Ectodermal cell (in vitro differentiated cells): Measurements from ENCODE around the gene DYRK4.

Source experiments
- H3K27ac ChIP-seq: 2 replicates; pipeline ENCODE4 v1.7.0; 2013; ENCODE audit warnings: mild to moderate bottlenecking, low read depth, low read length; ENCODE audit not compliant: insufficient read depth, poor library complexity, severe bottlenecking
- H3K27me3 ChIP-seq: 2 replicates; pipeline ENCODE4 v1.7.0; 2013; ENCODE audit warnings: mild to moderate bottlenecking, low read length; ENCODE audit not compliant: insufficient read depth, control insufficient read depth, poor library complexity, severe bottlenecking
- H3K36me3 ChIP-seq: one replicate; pipeline ENCODE4 v1.7.0; 2013; ENCODE audit warnings: low read length; ENCODE audit not compliant: control insufficient read depth, insufficient read depth
- H3K4me1 ChIP-seq: one replicate; pipeline ENCODE4 v1.7.0; 2013; ENCODE audit warnings: low read length; ENCODE audit not compliant: control insufficient read depth, insufficient read depth
- H3K4me3 ChIP-seq: 2 replicates; pipeline ENCODE4 v1.7.0; 2013; ENCODE audit warnings: low read depth, low read length, control low read depth; ENCODE audit not compliant: insufficient read depth
- H3K9me3 ChIP-seq: 2 replicates; pipeline ENCODE4 v1.7.0; 2013; ENCODE audit warnings: mild to moderate bottlenecking, low read length, moderate library complexity; ENCODE audit not compliant: control insufficient read depth
- WGBS, 2 experiments: methylation state at CpG; one replicate each; pipeline ENCODE4 v1.1.7; 2013; ENCODE audit warnings: missing lambda C conversion rate in 2 of 2; 5-methylcytosine and 5-hydroxymethylcytosine counted together

The DYRK4 gene

GRCh38 chr12:4539167-4539870, 22.7 kb upstream of the DYRK4 start:
- H3K4me3 ChIP-seq: peak overlapping the region; percentile 98
- H3K27me3 ChIP-seq: no peaks in the 10 kb centered on the region
- WGBS, 2 experiments: 21 to 25% methylated on average over 11 to 16 of the region's 16 CpGs
- H3K9me3 ChIP-seq: no peaks in the 10 kb centered on the region
- H3K4me1 ChIP-seq: no peaks in the 10 kb centered on the region
- peak overlapping the region; percentile 92 for H3K27ac ChIP-seq
- H3K36me3 ChIP-seq: peaks cover 6% of the 10 kb centered on the region

DNA sequence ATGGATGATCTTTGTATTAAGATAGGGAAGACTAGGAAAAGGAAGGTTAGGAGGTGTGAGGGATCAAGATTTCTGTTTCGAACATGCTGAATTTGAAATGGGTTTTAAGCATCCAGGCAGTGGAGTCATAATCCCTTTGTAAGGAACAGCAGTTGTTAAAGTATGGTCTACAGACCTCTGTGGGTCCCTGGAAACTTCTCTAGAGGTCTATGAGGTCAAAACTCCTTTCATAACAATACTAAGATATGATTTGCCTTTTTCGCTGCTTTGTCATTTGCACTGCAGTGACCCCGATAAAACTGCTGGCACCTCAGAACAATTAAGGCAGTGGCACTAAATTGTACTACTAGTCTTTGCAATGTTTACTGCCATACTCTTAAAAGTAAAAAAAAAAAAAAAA, 21.8 kb upstream of the DYRK4 start:
- no peak overlapping the region for H3K27ac ChIP-seq
- H3K9me3 ChIP-seq: no peaks in the 10 kb centered on the region
- H3K36me3 ChIP-seq: peaks cover 6% of the 10 kb centered on the region
- WGBS, 2 experiments: 93% methylated on average over 3 of the region's 3 CpGs
- H3K4me1 ChIP-seq: no peaks in the 10 kb centered on the region
- peak overlapping the region; percentile 98 for H3K4me3 ChIP-seq
- H3K27me3 ChIP-seq: no peaks in the 10 kb centered on the region

DNA sequence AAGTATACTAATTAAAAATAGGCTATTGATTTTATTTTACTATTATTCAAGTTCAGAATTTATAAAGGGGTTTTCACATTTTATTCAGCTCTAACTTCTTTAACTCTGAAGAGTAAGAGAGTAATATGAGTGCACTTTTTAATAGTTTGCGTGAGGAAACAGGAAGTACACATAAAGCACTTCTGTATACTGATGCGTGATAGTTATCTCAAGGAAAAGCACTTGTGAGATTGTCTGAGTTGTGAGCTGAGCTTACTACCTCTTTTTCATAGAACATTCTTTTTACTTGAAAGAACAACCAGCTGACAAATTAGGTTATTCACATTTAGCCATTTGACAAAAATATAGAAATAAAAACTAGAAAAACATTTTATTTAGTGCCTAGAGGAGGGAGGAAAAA, 21.4 kb upstream of the DYRK4 start:
- Histone ChIP-seq H3K4me3 (no peak overlapping the region), H3K27ac (no peak overlapping the region), H3K4me1 (no peaks in the 10 kb centered on the region), H3K27me3 (no peaks in the 10 kb centered on the region), H3K9me3 (no peaks in the 10 kb centered on the region), H3K36me3 (peaks cover 6% of the 10 kb centered on the region)
- 94% methylated on average over 2 of the region's 2 CpGs; no CpG with 5 or more reads in 1 of the 2 experiments for whole genome bisulfite sequencing, 2 experiments

DNA sequence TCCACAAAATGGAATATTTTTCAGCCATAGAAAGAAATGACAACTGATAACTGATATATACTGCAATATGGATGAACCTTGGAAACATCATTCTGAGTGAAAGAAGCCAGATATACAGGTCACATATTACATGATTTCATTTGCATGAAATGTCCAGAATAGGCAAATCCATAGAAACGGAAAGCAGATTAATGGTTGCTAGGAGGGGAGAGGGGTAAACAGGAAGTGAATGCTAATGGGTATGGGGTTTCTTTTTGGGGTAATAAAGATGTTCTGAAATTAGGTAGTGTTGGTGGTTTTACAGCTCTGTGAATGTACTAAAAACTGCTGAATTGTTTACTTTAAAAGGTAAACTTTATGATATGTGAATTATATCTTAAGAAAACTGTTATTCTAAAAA, 16.8 kb upstream of the DYRK4 start:
- H3K4me1 ChIP-seq: no peaks in the 10 kb centered on the region
- H3K27me3 ChIP-seq: no peaks in the 10 kb centered on the region
- no peak overlapping the region for H3K27ac ChIP-seq
- H3K4me3 ChIP-seq: no peak overlapping the region
- peaks cover 27% of the 10 kb centered on the region for H3K36me3 ChIP-seq
- 97 to 100% methylated on average over 1 of the region's 1 CpG for WGBS, 2 experiments
- H3K9me3 ChIP-seq: no peaks in the 10 kb centered on the region

- Histone ChIP-seq H3K9me3 (no peaks in the 10 kb centered on the region), H3K36me3 (peaks cover 32% of the 10 kb centered on the region), H3K27me3 (no peaks in the 10 kb centered on the region), H3K4me1 (no peaks in the 10 kb centered on the region), H3K4me3 (no peak overlapping the region), H3K27ac (no peak overlapping the region)
- 96% methylated on average over 1 of the region's 1 CpG for WGBS, 2 experiments
These were observed 9.8 kb upstream of the DYRK4 start for GRCh38 chr12:4552191-4552590.

DNA sequence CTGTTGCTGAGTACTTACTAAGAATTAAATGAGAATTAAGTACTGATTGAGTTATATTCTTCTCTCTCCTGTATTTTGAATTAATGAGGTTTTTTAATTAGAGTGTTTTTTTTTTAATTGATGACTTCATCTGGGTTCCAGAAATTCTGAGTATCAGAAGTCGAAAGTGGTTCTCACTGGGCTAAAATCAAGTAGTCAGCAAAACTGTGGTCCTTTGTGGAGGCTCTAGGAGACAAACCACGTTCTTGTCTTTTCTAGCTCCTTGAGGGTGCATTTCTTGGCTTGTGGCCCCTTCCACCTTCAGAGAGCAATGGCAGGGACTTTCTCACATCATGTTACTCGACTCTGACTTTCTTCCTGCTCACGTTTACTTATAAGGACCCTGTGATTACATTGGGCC, 8.1 kb upstream of the DYRK4 start:
- Histone ChIP-seq H3K4me3 (no peak overlapping the region), H3K36me3 (peaks cover 18% of the 10 kb centered on the region), H3K9me3 (no peaks in the 10 kb centered on the region), H3K4me1 (no peaks in the 10 kb centered on the region), H3K27ac (no peak overlapping the region), H3K27me3 (no peaks in the 10 kb centered on the region)
- 91 to 97% methylated on average over 4 of the region's 4 CpGs for WGBS, 2 experiments

GRCh38 chr12:4555804-4556203, 6.2 kb upstream of the DYRK4 start:
- Histone ChIP-seq H3K36me3 (peaks cover 13% of the 10 kb centered on the region), H3K4me3 (no peak overlapping the region), H3K27ac (no peak overlapping the region), H3K9me3 (no peaks in the 10 kb centered on the region), H3K4me1 (no peaks in the 10 kb centered on the region), H3K27me3 (no peaks in the 10 kb centered on the region)
- WGBS, 2 experiments: 93 to 95% methylated on average over 2 of the region's 2 CpGs

DNA sequence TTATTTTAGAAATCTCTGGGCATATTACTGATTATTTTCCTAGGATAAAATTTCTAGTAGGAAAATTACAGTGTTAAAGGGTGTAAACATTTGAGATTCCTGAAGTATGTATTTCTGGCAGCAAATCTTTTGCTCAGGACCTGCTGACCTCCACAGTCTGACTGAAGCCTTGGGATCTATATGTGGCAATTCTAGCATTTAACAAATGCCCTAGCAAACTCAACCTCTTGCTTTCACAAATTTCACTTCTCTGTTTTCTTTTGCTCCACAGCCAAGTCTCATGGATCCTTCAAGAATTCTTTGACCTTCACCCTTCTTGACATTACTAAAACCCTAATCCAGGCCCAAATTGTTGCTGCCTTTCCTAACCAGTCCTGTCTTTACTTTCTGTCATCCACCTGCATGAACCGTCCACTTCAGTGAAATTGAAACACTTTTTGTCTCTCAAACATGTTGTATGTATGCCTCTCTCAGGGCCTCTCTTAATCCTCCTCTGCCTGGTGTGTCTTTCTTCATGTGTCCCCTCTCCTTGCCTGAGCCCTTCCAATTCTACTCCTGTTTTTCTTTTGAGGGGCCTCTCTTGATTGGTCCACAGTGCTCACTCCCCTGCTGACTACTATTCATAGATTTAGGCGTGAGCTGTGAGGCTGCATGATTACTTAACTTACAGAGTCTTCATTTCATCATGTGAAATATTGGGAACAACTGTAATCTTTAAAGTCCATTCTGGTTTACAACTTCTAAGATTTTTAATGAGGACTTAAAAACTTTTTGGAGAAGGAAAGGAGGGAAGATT, 5.1 kb upstream of the DYRK4 start:
- no peaks in the 10 kb centered on the region for H3K9me3 ChIP-seq
- H3K4me1 ChIP-seq: peaks cover 4% of the 10 kb centered on the region
- no peak overlapping the region for H3K4me3 ChIP-seq
- H3K27ac ChIP-seq: no peak overlapping the region
- no peaks in the 10 kb centered on the region for H3K27me3 ChIP-seq
- WGBS, 2 experiments: 72 to 96% methylated on average over 2 of the region's 2 CpGs
- peaks cover 13% of the 10 kb centered on the region for H3K36me3 ChIP-seq

- Histone ChIP-seq H3K27me3 (peaks cover 3% of the 10 kb centered on the region), H3K36me3 (peaks cover 11% of the 10 kb centered on the region), H3K4me3 (no peak overlapping the region), H3K4me1 (peaks cover 4% of the 10 kb centered on the region), H3K9me3 (no peaks in the 10 kb centered on the region), H3K27ac (no peak overlapping the region)
- 95 to 96% methylated on average over 5 of the region's 5 CpGs for WGBS, 2 experiments
These were observed 4.4 kb upstream of the DYRK4 start for GRCh38 chr12:4557586-4557985.

DNA sequence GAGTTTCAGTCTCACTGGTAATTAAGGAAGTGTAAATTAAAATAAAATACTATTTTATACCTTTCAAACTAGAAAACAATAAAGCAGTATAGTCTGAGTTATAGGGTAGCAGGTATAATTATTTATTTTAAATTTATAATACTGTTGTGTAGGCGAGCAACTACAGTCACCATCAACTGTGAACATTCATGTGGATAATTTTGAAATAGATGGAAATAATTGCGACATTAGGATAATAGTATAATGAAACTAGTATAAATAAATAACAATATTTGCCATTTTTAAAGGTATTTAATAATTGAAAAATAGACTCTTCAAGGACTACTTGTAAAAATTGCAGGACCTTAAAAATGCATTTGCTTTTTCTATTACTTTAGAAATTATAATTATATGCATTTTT, 3.8 kb upstream of the DYRK4 start:
- H3K36me3 ChIP-seq: peaks cover 6% of the 10 kb centered on the region
- H3K27me3 ChIP-seq: peaks cover 8% of the 10 kb centered on the region
- H3K9me3 ChIP-seq: no peaks in the 10 kb centered on the region
- H3K4me3 ChIP-seq: no peak overlapping the region
- no CpG with 5 or more reads among the region's 2 CpGs for WGBS, 2 experiments
- H3K27ac ChIP-seq: no peak overlapping the region
- H3K4me1 ChIP-seq: peaks cover 4% of the 10 kb centered on the region
